ENCODE data around the gene KRT76. TPM values are rescaled to one million over a fixed set of nuclear protein-coding genes. Genes with fewer than 3 reads are reported as not detected.

Gene KRT76
- total RNA-seq, 1 experiment from 2014 or later, result not detected

DNA sequence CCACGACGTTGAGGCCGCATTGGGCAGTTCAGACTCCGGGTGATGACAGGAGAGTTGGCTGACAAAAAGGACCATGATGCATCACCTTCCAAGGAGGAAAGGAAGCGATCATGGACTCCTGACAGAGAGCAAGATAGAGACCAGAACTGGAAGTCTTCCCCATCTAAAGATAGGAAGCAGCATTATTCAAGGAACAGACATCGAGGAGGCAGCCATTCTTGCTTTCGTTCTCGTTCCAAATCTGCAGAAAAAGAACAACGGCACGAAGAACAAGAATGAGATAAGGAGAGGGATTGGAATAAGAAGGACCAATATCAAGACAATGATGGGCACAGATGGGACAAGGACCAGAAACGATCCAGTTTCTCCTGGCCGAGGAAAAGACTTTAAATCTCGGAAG is 46.8 kb downstream of the KRT76 start:
- no peak overlapping the region for H3K9ac ChIP-seq (ENCODE audit: low read length)
- H3K4me2 ChIP-seq (ENCODE audit: low read length), result no peak overlapping the region
- no peak overlapping the region for H3K4me3 ChIP-seq (ENCODE audit: low read length)
- no peaks in the 10 kb centered on the region for H3K9me3 ChIP-seq (ENCODE audit: low read length)
- H3K36me3 ChIP-seq (ENCODE audit: low read depth, low read length), result no peaks in the 10 kb centered on the region
- ATAC-seq (no peak), DNase-seq (no peak)
- H3K79me2 ChIP-seq (ENCODE audit: low read length), result no peaks in the 10 kb centered on the region
- no peak overlapping the region for H2AFZ ChIP-seq (ENCODE audit: low read length)
- H3K9me2 ChIP-seq (replicated peaks; ENCODE audit: low read length), result no peaks in the 10 kb centered on the region
- H3F3A ChIP-seq (ENCODE audit: low read length, unreplicated experiment), result no peaks in the 10 kb centered on the region
- H3K4me1 ChIP-seq (ENCODE audit: insufficient read depth, low read length), result peaks cover 12% of the 10 kb centered on the region; the same call in 1 of the 2 replicates
- no TSS peak for BruUV-seq (replicated peaks)
- CTCF ChIA-PET, result no interaction called here
- no peak overlapping the region for H3K27ac ChIP-seq (ENCODE audit: low read length)
- no peaks in the 10 kb centered on the region for H4K20me1 ChIP-seq (ENCODE audit: low read length)
- intact Hi-C loops (cut with micrococcal nuclease), result no loop called here
- peaks cover 74% of the 10 kb centered on the region for H3K27me3 ChIP-seq (ENCODE audit: low read length)
- TF ChIP-seq, protein P1, sequence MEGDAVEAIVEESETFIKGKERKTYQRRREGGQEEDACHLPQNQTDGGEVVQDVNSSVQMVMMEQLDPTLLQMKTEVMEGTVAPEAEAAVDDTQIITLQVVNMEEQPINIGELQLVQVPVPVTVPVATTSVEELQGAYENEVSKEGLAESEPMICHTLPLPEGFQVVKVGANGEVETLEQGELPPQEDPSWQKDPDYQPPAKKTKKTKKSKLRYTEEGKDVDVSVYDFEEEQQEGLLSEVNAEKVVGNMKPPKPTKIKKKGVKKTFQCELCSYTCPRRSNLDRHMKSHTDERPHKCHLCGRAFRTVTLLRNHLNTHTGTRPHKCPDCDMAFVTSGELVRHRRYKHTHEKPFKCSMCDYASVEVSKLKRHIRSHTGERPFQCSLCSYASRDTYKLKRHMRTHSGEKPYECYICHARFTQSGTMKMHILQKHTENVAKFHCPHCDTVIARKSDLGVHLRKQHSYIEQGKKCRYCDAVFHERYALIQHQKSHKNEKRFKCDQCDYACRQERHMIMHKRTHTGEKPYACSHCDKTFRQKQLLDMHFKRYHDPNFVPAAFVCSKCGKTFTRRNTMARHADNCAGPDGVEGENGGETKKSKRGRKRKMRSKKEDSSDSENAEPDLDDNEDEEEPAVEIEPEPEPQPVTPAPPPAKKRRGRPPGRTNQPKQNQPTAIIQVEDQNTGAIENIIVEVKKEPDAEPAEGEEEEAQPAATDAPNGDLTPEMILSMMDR (conservative IDR thresholded peaks at IDR 0.05; ENCODE audit: low read depth, low read length), result no peak
- TF ChIP-seq EZH2 (IDR thresholded peaks at IDR 0.05; ENCODE audit: low read length, unreplicated experiment), result no peak
- no peak for TF ChIP-seq EZH2phosphoT487 (IDR thresholded peaks at IDR 0.05; ENCODE audit: borderline replicate concordance, low read length)
- POLR2A ChIA-PET (ENCODE audit: unreplicated experiment), result no interaction called here

DNA sequence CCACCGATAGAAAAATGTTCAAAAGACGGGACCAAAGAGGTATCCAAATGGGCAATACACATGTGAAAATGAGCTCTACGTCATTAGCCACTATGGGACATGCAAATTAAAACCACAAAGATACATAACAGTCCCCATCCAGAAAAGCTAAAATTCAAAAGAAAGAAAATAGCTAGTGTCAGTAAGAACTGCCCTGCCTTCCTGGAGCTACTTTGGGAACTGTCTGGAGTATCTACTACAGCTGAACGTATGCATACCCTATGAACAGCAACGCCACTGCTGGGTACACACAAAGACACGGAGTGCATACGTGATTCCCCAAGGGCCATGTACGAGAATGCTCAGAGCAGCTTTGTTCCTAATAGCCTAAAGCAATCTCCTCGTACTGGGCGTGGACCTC is 48.0 kb downstream of the KRT76 start:
- Histone ChIP-seq H3K79me2 (ENCODE audit: low read length) (no peaks in the 10 kb centered on the region), H3F3A (ENCODE audit: low read length, unreplicated experiment) (no peaks in the 10 kb centered on the region), H3K36me3 (ENCODE audit: low read depth, low read length) (no peaks in the 10 kb centered on the region), H2AFZ (ENCODE audit: low read length) (no peak overlapping the region), H3K4me3 (ENCODE audit: low read length) (no peak overlapping the region), H4K20me1 (ENCODE audit: low read length) (no peaks in the 10 kb centered on the region), H3K9me2 (replicated peaks; ENCODE audit: low read length) (no peaks in the 10 kb centered on the region), H3K9me3 (ENCODE audit: low read length) (no peaks in the 10 kb centered on the region), H3K9ac (ENCODE audit: low read length) (no peak overlapping the region), H3K27ac (ENCODE audit: low read length) (no peak overlapping the region), H3K4me2 (ENCODE audit: low read length) (no peak overlapping the region), H3K4me1 (ENCODE audit: insufficient read depth, low read length) (peaks cover 12% of the 10 kb centered on the region; the same call in 1 of the 2 replicates), H3K27me3 (ENCODE audit: low read length) (peaks cover 61% of the 10 kb centered on the region)
- intact Hi-C loops (cut with micrococcal nuclease), result no loop called here
- no peak for DNase-seq
- ATAC-seq, result no peak
- ChIA-PET CTCF (no interaction called here), POLR2A (ENCODE audit: unreplicated experiment) (no interaction called here)
- no TSS peak for BruUV-seq (replicated peaks)
- TF ChIP-seq, protein P1 (conservative IDR thresholded peaks at IDR 0.05; ENCODE audit: low read depth, low read length), result no peak
- TF ChIP-seq EZH2phosphoT487 (IDR thresholded peaks at IDR 0.05; ENCODE audit: borderline replicate concordance, low read length) (no peak), EZH2 (IDR thresholded peaks at IDR 0.05; ENCODE audit: low read length, unreplicated experiment) (no peak)

DNA sequence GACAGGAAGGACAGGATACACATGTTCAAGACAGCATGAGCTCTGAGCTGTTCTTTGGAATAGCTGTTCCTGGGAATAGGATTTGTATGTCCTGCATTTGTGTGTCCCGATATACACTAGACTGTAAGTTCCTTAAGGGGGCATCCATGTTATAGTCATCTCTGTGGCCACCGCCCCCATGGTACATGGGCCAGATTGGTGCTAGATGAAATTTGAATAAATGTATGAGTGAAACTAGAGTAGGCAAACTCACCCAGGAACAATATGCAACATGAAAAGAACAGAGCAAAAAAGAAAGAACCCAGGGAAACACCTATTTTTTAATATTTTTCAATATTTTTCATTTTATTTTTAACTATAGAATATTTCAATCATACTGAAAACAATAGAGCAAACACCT is 48.8 kb downstream of the KRT76 start:
- peaks cover 54% of the 10 kb centered on the region for H3K27me3 ChIP-seq (ENCODE audit: low read length)
- CTCF ChIA-PET, result no interaction called here
- no peaks in the 10 kb centered on the region for H3K9me3 ChIP-seq (ENCODE audit: low read length)

More for the DNA sequence above, 48.8 kb downstream of the KRT76 start:
- Histone ChIP-seq H3K9ac (ENCODE audit: low read length) (no peak overlapping the region), H3K36me3 (ENCODE audit: low read depth, low read length) (no peaks in the 10 kb centered on the region), H3K9me2 (replicated peaks; ENCODE audit: low read length) (no peaks in the 10 kb centered on the region), H4K20me1 (ENCODE audit: low read length) (no peaks in the 10 kb centered on the region), H2AFZ (ENCODE audit: low read length) (no peak overlapping the region), H3F3A (ENCODE audit: low read length, unreplicated experiment) (no peaks in the 10 kb centered on the region), H3K79me2 (ENCODE audit: low read length) (no peaks in the 10 kb centered on the region), H3K27ac (ENCODE audit: low read length) (no peak overlapping the region), H3K4me1 (ENCODE audit: insufficient read depth, low read length) (peaks cover 12% of the 10 kb centered on the region; the same call in 1 of the 2 replicates), H3K4me3 (ENCODE audit: low read length) (no peak overlapping the region), H3K4me2 (ENCODE audit: low read length) (no peak overlapping the region)
- TF ChIP-seq, protein P1 (conservative IDR thresholded peaks at IDR 0.05; ENCODE audit: low read depth, low read length), result no peak
- TF ChIP-seq EZH2phosphoT487 (IDR thresholded peaks at IDR 0.05; ENCODE audit: borderline replicate concordance, low read length) (no peak), EZH2 (IDR thresholded peaks at IDR 0.05; ENCODE audit: low read length, unreplicated experiment) (no peak)
- BruUV-seq (replicated peaks), result no TSS peak
- ATAC-seq (no peak), DNase-seq (no peak)
- intact Hi-C loops (cut with micrococcal nuclease), result no loop called here
- POLR2A ChIA-PET (ENCODE audit: unreplicated experiment), result no interaction called here

Measured in PC-3 (cell line).